Measurements from ENCODE around the gene PDZD2.
"Not testable (repeated sequence)": the region's sequence is repeated elsewhere in the genome, so short reads cannot be mapped to it uniquely, and the experiment has no call there.

PDZD2 gene

GRCh38 chr5:31639481-31640411 is 815 bp downstream of the PDZD2 start:
- no peak for DNase-seq

- DNase-seq, result no peak
These were observed 1.6 kb downstream of the PDZD2 start for GRCh38 chr5:31640573-31640972.

GRCh38 chr5:31641059-31641458 is 2.1 kb downstream of the PDZD2 start:
- no peak for DNase-seq

- DNase-seq, result no peak
These were observed 2.6 kb downstream of the PDZD2 start for GRCh38 chr5:31641575-31641974.

- DNase-seq, result no peak
These were observed 6.6 kb downstream of the PDZD2 start for GRCh38 chr5:31645420-31646081.

- no peak for DNase-seq
These were observed 9.4 kb downstream of the PDZD2 start for GRCh38 chr5:31648326-31648725.

GRCh38 chr5:31651241-31651640 is 12.3 kb downstream of the PDZD2 start:
- DNase-seq, result no peak

GRCh38 chr5:31655491-31655890 is 16.6 kb downstream of the PDZD2 start:
- no peak for DNase-seq

- DNase-seq, result no peak
These were observed 17.9 kb downstream of the PDZD2 start for GRCh38 chr5:31656806-31657205.

- no peak for DNase-seq
These were observed 18.5 kb downstream of the PDZD2 start for GRCh38 chr5:31657315-31657979.

GRCh38 chr5:31661257-31661656 is 22.3 kb downstream of the PDZD2 start:
- no peak for DNase-seq

GRCh38 chr5:31663519-31663918 is 24.6 kb downstream of the PDZD2 start:
- DNase-seq, result no peak

GRCh38 chr5:31664566-31664965 is 25.6 kb downstream of the PDZD2 start:
- no peak for DNase-seq

- no peak for DNase-seq
These were observed 32.4 kb downstream of the PDZD2 start for GRCh38 chr5:31671339-31671741.

GRCh38 chr5:31674371-31674951 is 35.5 kb downstream of the PDZD2 start:
- no peak for DNase-seq

GRCh38 chr5:31675472-31675871 is 36.5 kb downstream of the PDZD2 start:
- DNase-seq, result no peak

GRCh38 chr5:31678180-31678579 is 39.2 kb downstream of the PDZD2 start:
- no peak for DNase-seq

- DNase-seq, result no peak
These were observed 41.6 kb downstream of the PDZD2 start for GRCh38 chr5:31680528-31680927.

- DNase-seq, result no peak
These were observed 43.1 kb downstream of the PDZD2 start for GRCh38 chr5:31682025-31682424.

- DNase-seq, result no peak
These were observed 43.9 kb downstream of the PDZD2 start for GRCh38 chr5:31682851-31683250.

- DNase-seq, result no peak
These were observed 49.7 kb downstream of the PDZD2 start for GRCh38 chr5:31688515-31689092.

- DNase-seq, result not testable (repeated sequence)
These were observed 52.5 kb downstream of the PDZD2 start for GRCh38 chr5:31691408-31691807.

All from NCI-H1105 (cell line).